ENCODE data around the gene APOC1. TPM values are rescaled to one million over a fixed set of nuclear protein-coding genes. Genes with fewer than 3 reads are reported as not detected.
A peak's percentile ranks its signal among the peaks of the same experiment; 100 is the strongest.
"Not testable (repeated sequence)": the region's sequence is repeated elsewhere in the genome, so short reads cannot be mapped to it uniquely, and the experiment has no call there.

Gene APOC1
- polyA plus RNA-seq (2013, experiment 1 of 2; ENCODE audit: insufficient read length), result 4.4 TPM
- 5.6 TPM for polyA plus RNA-seq (2013, experiment 2 of 2; ENCODE audit: insufficient read length)

- DNase-seq, result peak; percentile 81
Measured at GRCh38 chr19:44914433-44915206, at the start of gene APOC1. Gene APOC1 (plus strand): TSS chr19:44914608. CDS start chr19:44914892, 284 bp downstream.

- DNase-seq, result no peak
Measured at GRCh38 chr19:44865196-44865767, 49.1 kb upstream of the APOC1 start.

- no peak for DNase-seq
Measured at GRCh38 chr19:44866664-44867063, 47.7 kb upstream of the APOC1 start.

- DNase-seq, result no peak
Measured at GRCh38 chr19:44867578-44867977, 46.8 kb upstream of the APOC1 start.

GRCh38 chr19:44869733-44870470, 44.5 kb upstream of the APOC1 start:
- peak; percentile 74 for DNase-seq

GRCh38 chr19:44871809-44872208, 42.6 kb upstream of the APOC1 start:
- DNase-seq, result no peak

- DNase-seq, result no peak
Measured at GRCh38 chr19:44872661-44873060, 41.7 kb upstream of the APOC1 start.

GRCh38 chr19:44874317-44874716, 40.1 kb upstream of the APOC1 start:
- no peak for DNase-seq

GRCh38 chr19:44875666-44876451, 38.5 kb upstream of the APOC1 start:
- DNase-seq, result peak; percentile 36

- DNase-seq, result no peak
Measured at GRCh38 chr19:44876930-44877535, 37.4 kb upstream of the APOC1 start.

GRCh38 chr19:44878120-44878865, 36.1 kb upstream of the APOC1 start:
- no peak for DNase-seq

GRCh38 chr19:44879309-44880065, 34.9 kb upstream of the APOC1 start:
- no peak for DNase-seq

- no peak for DNase-seq
Measured at GRCh38 chr19:44882063-44882462, 32.3 kb upstream of the APOC1 start.

- DNase-seq, result not testable (repeated sequence)
Measured at GRCh38 chr19:44882619-44883397, 31.6 kb upstream of the APOC1 start.

GRCh38 chr19:44883922-44884321, 30.5 kb upstream of the APOC1 start:
- DNase-seq, result peak; percentile 23

- DNase-seq, result no peak
Measured at GRCh38 chr19:44884566-44884965, 29.8 kb upstream of the APOC1 start.

GRCh38 chr19:44886141-44886540, 28.3 kb upstream of the APOC1 start:
- DNase-seq, result no peak

GRCh38 chr19:44887648-44888047, 26.8 kb upstream of the APOC1 start:
- no peak for DNase-seq

GRCh38 chr19:44888335-44888734, 26.1 kb upstream of the APOC1 start:
- DNase-seq, result not testable (repeated sequence)

Data from fibroblast of skin of abdomen (primary cell).